Stomach (tissue), 4 donors: ENCODE data around the gene CEACAM1.

ENCODE experiments used
- CTCF ChIP-seq, 7 experiments: fragments of 450-650 bp in 4 of 7; fragments of 200-600 bp in 3 of 7; sonication (generic) in 3 of 7; IDR thresholded peaks; one replicate each; pipeline ENCODE4 v1.5.1; 2016 to 2019; ENCODE audit warnings: antibody characterized with exemption in 7 of 7, control low read depth in 2 of 7, mild to moderate bottlenecking in 1 of 7
- EP300 ChIP-seq: sonication (generic); formaldehyde crosslinking; IDR thresholded peaks from one replicate; pipeline ENCODE4 v1.6.1; 2017; ENCODE audit warnings: antibody characterized with exemption
- POLR2A ChIP-seq, 4 donors: fragments of 450-650 bp; IDR thresholded peaks; one replicate each; pipeline ENCODE4 v1.6.1; 2016; ENCODE audit warnings: antibody characterized with exemption in 4 of 4, control low read depth in 2 of 4, mild to moderate bottlenecking in 1 of 4, moderate library complexity in 1 of 4

DNA sequence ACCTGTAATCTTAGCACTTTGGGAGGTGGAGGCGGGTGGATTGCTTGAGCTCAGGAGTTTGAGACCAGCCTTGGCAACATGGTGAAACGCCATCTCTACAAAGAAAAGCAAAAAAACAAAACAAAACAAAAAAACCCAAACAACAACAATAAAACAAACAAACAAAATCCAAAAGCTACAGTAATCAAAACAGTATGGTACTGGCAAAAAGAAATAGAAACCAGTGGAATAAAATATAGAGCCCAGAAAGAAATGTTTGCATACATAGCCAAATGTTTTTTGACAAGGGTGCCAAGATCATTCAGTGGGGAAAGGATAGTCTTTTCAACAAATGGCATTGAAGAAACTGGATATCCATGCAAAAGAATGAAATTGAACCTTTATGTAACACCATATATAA is 11.5 kb downstream of the CEACAM1 start:
- TF ChIP-seq POLR2A (IDR thresholded peaks at IDR 0.05) (no peak), CTCF (IDR thresholded peaks at IDR 0.05) (no peak), EP300 (no peak)
